ENCODE data around the gene GGT6.

GRCh38 chr17:4551141-4551540 is 9.2 kb downstream of the GGT6 start:
- TF ChIP-seq POLR2A (IDR thresholded peaks at IDR 0.05) = no peak
- TF ChIP-seq, protein P1, sequence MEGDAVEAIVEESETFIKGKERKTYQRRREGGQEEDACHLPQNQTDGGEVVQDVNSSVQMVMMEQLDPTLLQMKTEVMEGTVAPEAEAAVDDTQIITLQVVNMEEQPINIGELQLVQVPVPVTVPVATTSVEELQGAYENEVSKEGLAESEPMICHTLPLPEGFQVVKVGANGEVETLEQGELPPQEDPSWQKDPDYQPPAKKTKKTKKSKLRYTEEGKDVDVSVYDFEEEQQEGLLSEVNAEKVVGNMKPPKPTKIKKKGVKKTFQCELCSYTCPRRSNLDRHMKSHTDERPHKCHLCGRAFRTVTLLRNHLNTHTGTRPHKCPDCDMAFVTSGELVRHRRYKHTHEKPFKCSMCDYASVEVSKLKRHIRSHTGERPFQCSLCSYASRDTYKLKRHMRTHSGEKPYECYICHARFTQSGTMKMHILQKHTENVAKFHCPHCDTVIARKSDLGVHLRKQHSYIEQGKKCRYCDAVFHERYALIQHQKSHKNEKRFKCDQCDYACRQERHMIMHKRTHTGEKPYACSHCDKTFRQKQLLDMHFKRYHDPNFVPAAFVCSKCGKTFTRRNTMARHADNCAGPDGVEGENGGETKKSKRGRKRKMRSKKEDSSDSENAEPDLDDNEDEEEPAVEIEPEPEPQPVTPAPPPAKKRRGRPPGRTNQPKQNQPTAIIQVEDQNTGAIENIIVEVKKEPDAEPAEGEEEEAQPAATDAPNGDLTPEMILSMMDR (IDR thresholded peaks at IDR 0.05) = no peak
